ENCODE data around the gene ITGA11. TPM values are rescaled to one million over a fixed set of nuclear protein-coding genes. Genes with fewer than 3 reads are reported as not detected.

Gene ITGA11
- total and polyA plus RNA-seq, 2 donors: 2.9 to 16.6 TPM

DNA sequence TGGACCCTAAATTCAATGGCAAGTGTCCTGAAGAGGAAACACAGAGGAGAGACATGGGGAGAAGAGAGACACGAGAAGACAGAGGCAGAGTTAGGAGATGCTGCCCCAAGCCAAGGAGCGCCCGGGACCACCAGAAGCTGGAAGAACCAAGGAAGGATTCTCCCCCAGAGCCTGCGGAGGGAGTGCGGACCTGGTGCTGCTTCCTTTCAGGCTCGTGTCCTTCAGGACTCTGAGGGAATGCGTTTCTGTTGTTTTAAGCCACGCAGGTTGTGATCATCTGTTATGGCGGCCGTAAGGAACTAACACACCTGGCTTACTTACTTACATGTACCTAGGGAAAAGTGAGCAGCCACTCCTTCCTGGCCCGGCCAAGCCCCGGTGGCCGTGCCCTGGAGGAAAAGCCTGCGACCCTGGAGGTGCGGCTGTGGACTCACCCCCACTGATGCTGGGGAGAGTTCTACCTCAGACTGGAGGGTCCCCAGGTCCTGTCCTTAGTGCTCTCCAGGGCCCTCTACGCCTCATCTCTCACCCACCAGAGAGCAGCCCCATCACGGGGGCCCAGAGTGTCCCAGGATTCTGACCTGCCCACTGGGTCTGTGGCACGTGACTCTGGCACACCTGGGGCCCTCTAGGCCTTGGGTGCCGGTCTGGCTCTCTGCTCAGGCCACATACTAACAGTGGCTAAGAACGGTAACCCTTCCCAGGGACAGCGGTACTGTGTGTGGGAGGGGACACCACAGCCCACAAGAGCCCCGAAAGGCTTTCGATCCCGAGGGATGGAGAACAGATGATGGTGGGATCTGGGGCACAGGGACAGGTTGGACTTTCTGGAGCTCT is 61.8 kb downstream of the ITGA11 start:
- DNase-seq (ENCODE audit: extremely low spot score): no peak
- no peak overlapping the region for H3K4me3 ChIP-seq (ENCODE audit: low read depth, low read length)
- no peaks in the 10 kb centered on the region for H3K36me3 ChIP-seq (ENCODE audit: insufficient read depth)
- H3K27ac ChIP-seq (ENCODE audit: low read depth): no peak overlapping the region
- H3K4me1 ChIP-seq (ENCODE audit: insufficient read depth): no peaks in the 10 kb centered on the region
- WGBS: 93% methylated on average over 24 of the region's 24 CpGs

DNA sequence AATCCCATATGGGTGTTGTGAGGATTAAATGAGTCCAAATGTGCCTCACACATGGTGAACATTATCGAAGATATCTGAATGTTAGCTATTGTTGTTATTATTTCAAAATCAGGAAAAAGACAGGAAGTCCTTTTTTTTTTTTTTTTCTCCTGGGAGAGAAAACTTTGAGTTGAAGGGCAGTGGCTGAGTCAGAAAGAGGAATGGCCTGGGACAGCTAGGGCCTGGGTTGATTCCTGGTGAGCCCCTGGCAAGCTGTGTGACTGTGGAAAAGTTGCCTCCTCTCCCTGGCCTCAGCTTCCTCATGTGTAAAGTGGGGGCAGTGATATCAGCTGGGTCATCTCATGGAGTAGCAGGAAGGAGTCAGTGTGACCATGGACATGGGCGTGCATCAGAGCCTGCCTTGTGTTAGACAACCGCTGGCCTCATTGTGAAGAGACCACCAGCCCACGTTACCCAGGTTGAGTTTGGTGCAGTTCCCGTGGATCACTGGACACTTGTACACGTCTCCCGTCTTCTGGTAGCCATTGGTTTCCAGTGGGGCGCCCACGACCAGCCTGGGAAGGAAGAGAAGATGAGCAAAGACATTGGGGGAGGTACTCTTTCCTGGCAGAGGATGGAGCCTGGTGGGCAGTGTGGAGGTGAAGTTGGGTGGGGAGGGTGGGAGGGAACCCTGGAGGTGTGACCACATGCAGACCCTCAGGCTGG is 63.1 kb downstream of the ITGA11 start:
- DNase-seq (ENCODE audit: extremely low spot score): no peak
- no peaks in the 10 kb centered on the region for H3K36me3 ChIP-seq (ENCODE audit: insufficient read depth)
- H3K4me3 ChIP-seq (ENCODE audit: low read depth, low read length): no peak overlapping the region
- no peak overlapping the region for H3K27ac ChIP-seq (ENCODE audit: low read depth)
- no peaks in the 10 kb centered on the region for H3K4me1 ChIP-seq (ENCODE audit: insufficient read depth)
- WGBS: 88% methylated on average over 9 of the region's 9 CpGs

DNA sequence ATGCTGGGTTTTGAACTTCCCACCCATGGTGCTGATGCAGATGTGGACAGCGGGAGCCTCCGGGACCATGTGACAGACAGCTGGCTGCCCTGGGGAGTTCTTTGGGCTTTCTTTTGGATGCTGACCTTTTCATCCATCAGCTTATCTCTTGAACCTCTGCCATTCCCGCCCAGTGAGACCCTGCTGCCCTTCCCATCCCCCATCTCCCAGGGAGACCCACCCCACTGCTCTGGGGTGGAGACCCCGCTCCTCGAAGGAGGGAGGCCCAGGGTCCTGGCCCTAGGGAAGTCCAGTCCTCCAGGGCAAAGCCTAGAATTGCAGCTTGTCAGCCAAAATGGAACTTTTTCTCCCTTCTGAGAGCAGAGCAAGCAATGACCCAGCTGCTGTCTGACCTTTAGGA is 64.0 kb downstream of the ITGA11 start:
- WGBS: 61% methylated on average over 5 of the region's 5 CpGs
- H3K36me3 ChIP-seq (ENCODE audit: insufficient read depth): no peaks in the 10 kb centered on the region
- no peak for DNase-seq (ENCODE audit: extremely low spot score)
- H3K27ac ChIP-seq (ENCODE audit: low read depth): no peak overlapping the region
- H3K4me1 ChIP-seq (ENCODE audit: insufficient read depth): no peaks in the 10 kb centered on the region
- H3K4me3 ChIP-seq (ENCODE audit: low read depth, low read length): no peak overlapping the region

DNA sequence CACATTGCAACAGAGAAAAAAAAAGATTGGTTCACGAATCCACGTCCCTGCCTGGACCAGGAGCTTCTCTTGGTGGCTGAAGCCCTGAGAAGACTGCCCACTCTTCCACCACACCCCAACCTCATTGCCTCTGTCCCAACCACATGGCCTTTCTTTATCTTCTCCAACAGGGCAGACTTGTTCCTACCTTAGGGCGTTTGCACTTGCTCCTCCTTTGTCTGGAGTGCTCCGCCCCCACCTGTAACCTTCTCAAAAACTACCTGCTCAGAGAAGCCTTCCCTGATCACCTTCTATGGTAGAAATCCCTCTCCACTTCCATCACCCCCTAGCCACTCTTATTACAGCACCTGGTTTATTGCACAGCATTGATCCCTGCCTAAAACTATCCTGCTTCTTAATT is 64.7 kb downstream of the ITGA11 start:
- no peak overlapping the region for H3K4me3 ChIP-seq (ENCODE audit: low read depth, low read length)
- no peaks in the 10 kb centered on the region for H3K4me1 ChIP-seq (ENCODE audit: insufficient read depth)
- DNase-seq (ENCODE audit: extremely low spot score): no peak
- WGBS: 86% methylated on average over 4 of the region's 4 CpGs
- H3K36me3 ChIP-seq (ENCODE audit: insufficient read depth): no peaks in the 10 kb centered on the region
- no peak overlapping the region for H3K27ac ChIP-seq (ENCODE audit: low read depth)

DNA sequence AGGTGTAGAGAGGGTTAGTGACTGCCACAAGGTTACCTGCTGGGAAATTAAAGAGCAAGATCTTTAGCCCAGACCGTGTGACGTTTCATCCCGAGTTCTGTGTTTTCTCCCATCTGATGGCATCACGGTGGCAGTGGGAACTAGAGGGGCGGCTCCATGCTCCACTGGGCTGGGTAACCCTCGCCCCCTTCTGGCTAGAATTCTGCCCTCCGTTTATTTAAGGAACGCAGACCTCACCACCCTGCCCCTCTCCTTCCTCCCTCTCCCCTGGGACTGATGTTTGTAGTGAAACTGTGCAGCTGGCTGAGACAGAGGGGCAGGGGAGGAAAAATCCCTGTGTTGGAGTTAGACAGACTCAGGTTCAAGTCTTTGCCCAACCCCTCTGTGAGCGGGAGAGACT is 65.6 kb downstream of the ITGA11 start:
- Histone ChIP-seq H3K4me1 (ENCODE audit: insufficient read depth) (no peaks in the 10 kb centered on the region), H3K27ac (ENCODE audit: low read depth) (no peak overlapping the region), H3K4me3 (ENCODE audit: low read depth, low read length) (no peak overlapping the region), H3K36me3 (ENCODE audit: insufficient read depth) (no peaks in the 10 kb centered on the region)
- DNase-seq (ENCODE audit: extremely low spot score): no peak
- WGBS: 71% methylated on average over 9 of the region's 9 CpGs

DNA sequence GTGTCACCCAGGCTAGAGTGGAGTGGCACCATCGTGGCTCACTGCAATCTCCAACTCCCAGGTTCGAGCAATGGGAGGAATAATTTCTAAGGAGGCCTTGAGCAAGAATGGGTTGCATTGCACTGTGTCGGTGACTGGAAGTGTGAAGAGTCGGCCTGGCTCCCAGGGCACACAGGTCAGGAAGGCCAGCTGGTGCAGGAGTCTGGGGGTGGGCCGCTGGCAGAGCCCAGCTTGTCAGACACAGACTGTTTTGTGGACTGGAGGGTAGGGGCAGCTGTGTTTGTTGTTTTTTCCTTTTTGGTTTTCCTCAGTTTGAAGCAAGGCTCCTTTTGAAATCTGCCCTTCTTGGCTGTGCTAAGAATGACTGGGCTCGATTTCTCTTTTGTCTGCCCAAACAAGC is 66.2 kb downstream of the ITGA11 start:
- Histone ChIP-seq H3K4me3 (ENCODE audit: low read depth, low read length) (no peak overlapping the region), H3K36me3 (ENCODE audit: insufficient read depth) (no peaks in the 10 kb centered on the region), H3K27ac (ENCODE audit: low read depth) (no peak overlapping the region), H3K4me1 (ENCODE audit: insufficient read depth) (no peaks in the 10 kb centered on the region)
- no peak for DNase-seq (ENCODE audit: extremely low spot score)
- 81% methylated on average over 6 of the region's 6 CpGs for WGBS

DNA sequence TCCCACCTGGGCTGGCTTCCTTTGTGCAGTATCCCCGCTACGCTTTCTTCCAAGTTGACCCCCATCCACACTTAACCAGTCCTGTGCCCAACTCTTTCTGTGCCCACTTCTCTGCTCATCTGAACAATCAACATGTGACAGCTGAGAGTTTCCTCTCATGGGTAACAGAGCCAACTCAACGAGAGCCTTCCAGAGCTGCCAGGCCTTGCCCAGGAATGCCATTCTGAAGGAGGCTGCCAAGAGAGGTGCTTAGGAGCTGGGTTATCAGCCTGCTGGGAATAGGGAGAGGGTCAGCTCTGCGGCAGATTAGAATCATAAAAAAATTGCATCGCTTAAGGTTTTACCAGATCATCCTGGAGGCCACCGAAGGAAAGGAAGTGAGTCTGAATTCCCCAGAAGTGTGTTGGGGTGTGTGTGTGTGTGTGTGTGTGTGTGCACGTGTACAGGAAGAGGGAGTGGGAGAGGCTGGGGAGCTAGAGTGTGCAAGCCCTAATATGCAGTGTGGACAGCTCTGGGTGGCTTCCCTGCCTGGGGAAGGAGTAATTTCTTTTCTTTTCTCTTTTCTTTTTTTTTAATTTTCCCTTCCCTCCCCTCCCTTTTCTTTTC is 66.7 kb downstream of the ITGA11 start:
- no peak overlapping the region for H3K27ac ChIP-seq (ENCODE audit: low read depth)
- WGBS: 67% methylated on average over 7 of the region's 7 CpGs
- no peak overlapping the region for H3K4me3 ChIP-seq (ENCODE audit: low read depth, low read length)
- H3K36me3 ChIP-seq (ENCODE audit: insufficient read depth): no peaks in the 10 kb centered on the region
- H3K4me1 ChIP-seq (ENCODE audit: insufficient read depth): no peaks in the 10 kb centered on the region
- no peak for DNase-seq (ENCODE audit: extremely low spot score)

DNA sequence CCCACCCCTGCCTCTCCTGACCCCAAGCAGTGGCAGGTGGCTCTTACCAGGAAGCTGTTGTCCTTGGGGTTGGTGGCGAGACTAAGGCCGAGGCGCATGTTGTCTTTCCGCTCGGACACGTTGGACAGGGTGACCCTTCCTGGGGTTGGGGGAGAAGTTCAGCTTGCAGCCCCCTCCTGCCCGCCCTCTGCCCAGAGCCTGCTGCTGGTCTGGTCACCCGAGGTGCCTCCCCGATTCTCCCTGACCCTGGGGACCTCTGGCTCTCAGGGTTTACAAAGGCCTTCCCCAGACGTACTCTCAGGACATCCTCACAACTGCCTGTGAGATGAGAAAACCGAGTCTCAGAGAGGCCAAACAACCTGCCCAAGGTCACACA is 67.3 kb downstream of the ITGA11 start:
- Histone ChIP-seq H3K36me3 (ENCODE audit: insufficient read depth) (no peaks in the 10 kb centered on the region), H3K27ac (ENCODE audit: low read depth) (no peak overlapping the region), H3K4me1 (ENCODE audit: insufficient read depth) (no peaks in the 10 kb centered on the region), H3K4me3 (ENCODE audit: low read depth, low read length) (no peak overlapping the region)
- DNase-seq (ENCODE audit: extremely low spot score): no peak
- 89% methylated on average over 11 of the region's 11 CpGs for WGBS

DNA sequence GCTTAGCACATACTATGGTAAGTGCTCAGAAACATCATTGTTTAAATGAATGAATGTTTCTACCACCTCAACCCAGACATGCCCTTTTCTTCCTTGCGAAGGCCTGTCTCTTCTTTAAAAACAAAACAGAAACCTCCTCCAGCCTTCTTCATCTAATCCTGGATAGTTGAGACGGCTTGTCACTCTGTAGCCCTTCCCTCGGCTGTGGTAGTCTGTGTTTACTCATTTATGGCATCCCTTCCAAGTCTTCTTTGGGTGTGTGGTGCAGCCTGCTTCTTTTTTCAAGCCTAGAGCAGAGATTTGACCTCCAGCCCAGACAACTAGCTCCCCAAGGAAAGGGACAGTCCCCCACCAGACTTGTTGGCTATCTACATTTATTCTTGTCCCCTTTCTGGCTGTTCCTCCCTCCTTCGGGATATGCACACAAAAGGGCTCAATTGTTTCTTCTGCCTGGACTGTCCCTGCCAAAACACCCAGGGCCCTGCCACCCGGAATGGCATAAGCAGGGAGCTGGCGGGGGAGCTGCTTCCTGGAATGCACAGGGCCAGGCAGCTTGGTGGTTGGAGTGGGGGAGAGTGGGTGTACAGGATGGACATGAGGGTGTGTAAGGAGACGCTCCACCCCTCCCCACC is 67.8 kb downstream of the ITGA11 start:
- H3K27ac ChIP-seq (ENCODE audit: low read depth): no peak overlapping the region
- 48% methylated on average over 7 of the region's 7 CpGs for whole genome bisulfite sequencing

DNA sequence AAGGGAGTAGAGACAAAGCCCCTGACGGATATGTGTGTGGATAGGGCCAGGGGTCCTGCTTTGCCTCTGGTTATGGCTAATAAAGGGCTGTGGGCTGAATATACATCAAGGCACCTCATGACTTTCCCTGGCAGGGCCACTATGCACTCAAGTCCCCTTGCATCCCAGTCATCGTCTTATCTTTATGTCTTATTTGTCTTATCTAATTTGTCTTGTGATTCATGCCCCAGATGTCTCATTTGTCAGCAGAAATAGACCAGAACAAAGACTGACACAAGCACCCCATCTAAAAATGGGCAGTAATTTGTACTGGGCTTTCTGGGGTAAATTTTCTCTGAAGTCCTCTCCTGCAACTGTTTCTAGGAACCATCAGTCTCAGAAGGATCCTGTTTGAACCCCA is 68.6 kb downstream of the ITGA11 start:
- H3K36me3 ChIP-seq (ENCODE audit: insufficient read depth): no peaks in the 10 kb centered on the region
- H3K27ac ChIP-seq (ENCODE audit: low read depth): no peak overlapping the region
- H3K4me1 ChIP-seq (ENCODE audit: insufficient read depth): no peaks in the 10 kb centered on the region
- 79% methylated on average over 2 of the region's 2 CpGs for WGBS
- no peak for DNase-seq (ENCODE audit: extremely low spot score)
- H3K4me3 ChIP-seq (ENCODE audit: low read depth, low read length): no peak overlapping the region

More for the DNA sequence above, 67.8 kb downstream of the ITGA11 start:
- Histone ChIP-seq H3K4me1 (ENCODE audit: insufficient read depth) (no peaks in the 10 kb centered on the region), H3K36me3 (ENCODE audit: insufficient read depth) (no peaks in the 10 kb centered on the region), H3K4me3 (ENCODE audit: low read depth, low read length) (no peak overlapping the region)
- DNase-seq (ENCODE audit: extremely low spot score): no peak

DNA sequence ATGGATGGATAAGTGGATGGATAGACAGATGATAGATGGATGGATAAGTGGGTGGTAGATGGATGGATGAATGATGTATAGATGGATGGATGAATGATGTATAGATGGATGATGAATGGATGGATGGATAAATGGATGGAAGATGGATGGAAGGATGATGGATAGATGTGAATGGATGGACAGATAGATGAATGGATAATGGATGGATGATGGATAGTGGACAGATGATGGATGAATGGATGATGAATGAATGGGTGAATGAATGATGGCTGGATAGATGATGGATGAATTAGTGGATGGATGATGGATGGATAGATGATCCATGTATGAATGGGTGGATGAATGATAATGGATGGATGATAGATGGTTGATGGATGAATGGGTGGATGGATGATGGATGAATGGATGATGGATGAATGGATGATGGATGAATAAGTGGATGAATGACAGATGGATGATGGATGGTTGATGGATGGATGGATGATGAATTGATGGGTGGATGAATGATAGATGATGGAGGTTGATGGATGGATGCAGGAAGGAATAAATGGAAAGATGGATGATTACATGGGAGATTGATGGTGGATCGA is 69.3 kb downstream of the ITGA11 start:
- H3K4me1 ChIP-seq (ENCODE audit: insufficient read depth): no peaks in the 10 kb centered on the region
- no peak overlapping the region for H3K4me3 ChIP-seq (ENCODE audit: low read depth, low read length)
- no peak overlapping the region for H3K27ac ChIP-seq (ENCODE audit: low read depth)
- H3K36me3 ChIP-seq (ENCODE audit: insufficient read depth): no peaks in the 10 kb centered on the region
- no peak for DNase-seq (ENCODE audit: extremely low spot score)
- 100% methylated on average over 1 of the region's 1 CpG for WGBS

DNA sequence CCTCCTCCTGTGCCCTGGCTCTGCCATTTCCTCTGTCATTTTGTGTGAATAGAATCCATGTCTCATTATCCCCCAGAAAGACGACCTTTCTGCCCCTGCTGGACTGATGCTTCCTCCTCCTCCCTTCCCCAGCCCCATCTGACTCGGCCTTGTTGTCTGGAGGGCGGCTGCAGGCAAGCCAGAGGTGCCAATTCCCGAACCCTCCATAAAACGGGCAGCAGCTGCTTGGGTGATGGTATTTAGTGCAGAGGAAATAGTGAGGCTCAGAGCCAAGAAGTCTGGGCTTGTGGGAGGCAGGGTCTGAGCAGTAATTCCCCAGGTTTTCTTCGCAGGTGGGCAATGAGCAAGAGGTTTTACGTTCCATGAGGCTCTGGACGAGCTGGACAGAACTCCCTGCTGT is 71.2 kb downstream of the ITGA11 start:
- Histone ChIP-seq H3K36me3 (ENCODE audit: insufficient read depth) (no peaks in the 10 kb centered on the region), H3K4me3 (ENCODE audit: low read depth, low read length) (no peak overlapping the region), H3K27ac (ENCODE audit: low read depth) (no peak overlapping the region), H3K4me1 (ENCODE audit: insufficient read depth) (no peaks in the 10 kb centered on the region)
- 73% methylated on average over 8 of the region's 8 CpGs for WGBS
- no peak for DNase-seq (ENCODE audit: extremely low spot score)

DNA sequence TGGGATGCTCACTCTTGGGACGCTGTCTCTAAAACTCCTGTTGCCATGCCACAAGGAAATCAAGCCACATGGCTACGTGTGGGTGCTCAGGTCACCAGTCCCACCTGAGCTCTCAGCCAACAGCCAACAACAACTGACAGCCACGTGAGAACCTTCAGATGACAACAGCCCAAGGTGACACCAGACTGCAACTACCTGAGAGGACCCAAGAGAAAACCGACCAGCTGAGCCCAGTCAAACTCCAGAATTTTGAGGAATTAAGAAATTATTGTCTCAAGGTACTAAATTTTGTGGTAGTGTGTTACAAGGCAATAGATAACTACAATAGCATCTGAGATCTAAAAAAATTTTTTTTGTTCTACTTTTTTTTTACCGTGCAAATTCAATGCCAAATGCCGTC is 75.2 kb downstream of the ITGA11 start:
- DNase-seq (ENCODE audit: extremely low spot score): no peak
- Histone ChIP-seq H3K4me1 (ENCODE audit: insufficient read depth) (no peaks in the 10 kb centered on the region), H3K36me3 (ENCODE audit: insufficient read depth) (no peaks in the 10 kb centered on the region), H3K4me3 (ENCODE audit: low read depth, low read length) (no peak overlapping the region), H3K27ac (ENCODE audit: low read depth) (no peak overlapping the region)
- WGBS: 96% methylated on average over 6 of the region's 6 CpGs
